ENCODE results near the gene WWC1.
"Not testable (repeated sequence)": the region's sequence is repeated elsewhere in the genome, so short reads cannot be mapped to it uniquely, and the experiment has no call there.

WWC1 gene

GRCh38 chr5:168415971-168416370, 124.5 kb downstream of the WWC1 start:
- no peak for DNase-seq

- DNase-seq, result no peak
Measured at GRCh38 chr5:168417731-168418429, 126.4 kb downstream of the WWC1 start.

- no peak for DNase-seq
Measured at GRCh38 chr5:168420461-168420860, 129.0 kb downstream of the WWC1 start.

GRCh38 chr5:168422431-168422830, 131.0 kb downstream of the WWC1 start:
- DNase-seq, result no peak

GRCh38 chr5:168423478-168423877, 132.0 kb downstream of the WWC1 start:
- no peak for DNase-seq

GRCh38 chr5:168423971-168424370, 132.5 kb downstream of the WWC1 start:
- no peak for DNase-seq

- no peak for DNase-seq
Measured at GRCh38 chr5:168424594-168425323, 133.3 kb downstream of the WWC1 start.

- no peak for DNase-seq
Measured at GRCh38 chr5:168426007-168426863, 134.8 kb downstream of the WWC1 start.

GRCh38 chr5:168426864-168427172, 135.4 kb downstream of the WWC1 start:
- no peak for DNase-seq

- DNase-seq, result no peak
Measured at GRCh38 chr5:168427224-168427623, 135.8 kb downstream of the WWC1 start.

GRCh38 chr5:168428552-168428951, 137.1 kb downstream of the WWC1 start:
- no peak for DNase-seq

- no peak for DNase-seq
Measured at GRCh38 chr5:168430296-168430695, 138.9 kb downstream of the WWC1 start.

- DNase-seq, result no peak
Measured at GRCh38 chr5:168432903-168433302, 141.5 kb downstream of the WWC1 start.

- no peak for DNase-seq
Measured at GRCh38 chr5:168434001-168434400, 142.6 kb downstream of the WWC1 start.

- no peak for DNase-seq
Measured at GRCh38 chr5:168434746-168435321, 143.4 kb downstream of the WWC1 start.

- not testable (repeated sequence) for DNase-seq
Measured at GRCh38 chr5:168435340-168435739, 143.9 kb downstream of the WWC1 start.

GRCh38 chr5:168438349-168438748, 146.9 kb downstream of the WWC1 start:
- no peak for DNase-seq

GRCh38 chr5:168443533-168443932, 152.1 kb downstream of the WWC1 start:
- DNase-seq, result no peak

GRCh38 chr5:168443950-168444700, 152.7 kb downstream of the WWC1 start:
- no peak for DNase-seq

- no peak for DNase-seq
Measured at GRCh38 chr5:168446983-168447619, 155.7 kb downstream of the WWC1 start.

- DNase-seq, result no peak
Measured at GRCh38 chr5:168447808-168448207, 156.4 kb downstream of the WWC1 start.

GRCh38 chr5:168449166-168449565, 157.7 kb downstream of the WWC1 start:
- no peak for DNase-seq

All from CD4-positive, alpha-beta T cell treated with Interleukin-15 for 1 hour (primary cell).